Gastrocnemius medialis (tissue), 4 donors: ENCODE measurements around the gene ADAMTS19. TPM values are rescaled to one million over a fixed set of nuclear protein-coding genes. Genes with fewer than 3 reads are reported as not detected.
"Not testable (repeated sequence)": the region's sequence is repeated elsewhere in the genome, so short reads cannot be mapped to it uniquely, and the experiment has no call there.

Experiments
- ATAC-seq, 2 donors: fragments of 150-250 bp; one replicate each; pipeline ENCODE4 v1.9.1; 2016
- DNase-seq, 2 donors: peaks; one replicate each; pipeline ENCODE4 v3.0.0-alpha.2; 2019
- H3K27ac ChIP-seq, 4 donors: fragments of 200-600 bp; sonication (generic); 1 replicate in 1 of 4; 2 replicates in 3 of 4; pipeline ENCODE4 v1.5.1; 2016 to 2018; ENCODE audit warnings: mild to moderate bottlenecking in 2 of 4, moderate library complexity in 1 of 4
- H3K27me3 ChIP-seq, 3 donors: fragments of 200-600 bp; sonication (generic) in 2 of 3; 1 replicate in 1 of 3; 2 replicates in 2 of 3; pipeline versions ENCODE4 v1.5.1 to v1.6.0; 2016 to 2019; ENCODE audit warnings: mild to moderate bottlenecking in 1 of 3, moderate library complexity in 1 of 3
- H3K36me3 ChIP-seq, 2 donors: fragments of 200-600 bp; sonication (generic) in 1 of 2; one replicate each; pipeline ENCODE4 v1.5.1; 2017 to 2018
- H3K4me1 ChIP-seq, 2 donors: fragments of 200-600 bp; sonication (generic) in 1 of 2; one replicate each; pipeline ENCODE4 v1.5.1; 2016 to 2017; ENCODE audit warnings: mild to moderate bottlenecking in 2 of 2
- H3K4me3 ChIP-seq, 4 donors: fragments of 200-600 bp; sonication (generic) in 3 of 4; 1 replicate in 1 of 4; 2 replicates in 3 of 4; pipeline ENCODE4 v1.5.1; 2016 to 2019; ENCODE audit warnings: mild to moderate bottlenecking in 2 of 4
- H3K9me3 ChIP-seq, 3 donors: fragments of 200-600 bp; sonication (generic) in 2 of 3; 1 replicate in 1 of 3; 2 replicates in 2 of 3; pipeline ENCODE4 v1.5.1; 2016 to 2019
- CTCF ChIP-seq, 5 experiments: fragments of 450-650 bp in 3 of 5; fragments of 200-600 bp in 2 of 5; sonication (generic) in 2 of 5; IDR thresholded peaks in 4 of 5; conservative IDR thresholded peaks in 1 of 5; 1 replicate in 4 of 5; 2 replicates in 1 of 5; pipeline ENCODE4 v1.5.1; 2016 to 2019; ENCODE audit warnings: antibody characterized with exemption in 5 of 5, mild to moderate bottlenecking in 3 of 5, moderate library complexity in 3 of 5
- POLR2A ChIP-seq, 2 donors: fragments of 450-650 bp; IDR thresholded peaks; one replicate each; pipeline ENCODE4 v1.6.1; 2017; ENCODE audit warnings: antibody characterized with exemption in 2 of 2, mild to moderate bottlenecking in 2 of 2, moderate library complexity in 2 of 2
- in situ Hi-C, 4 donors: fragments of 200-750 bp; cut with MboI; loops; one replicate each; pipeline versions ENCODE4 v1.15.0 to v1.8.0; 2017; ENCODE audit warnings: low sequenced_read_pairs in 4 of 4
- intact Hi-C: fragments of 100-400 bp; cut with DNase I; formaldehyde crosslinking; loops from one replicate; pipeline ENCODE4 v1.15.1; 2023; ENCODE audit warnings: low total_unique reads
- total RNA-seq, 4 donors: library from RNA; depleted of rRNA; stranded (reverse); fragments of >200 nt; gene quantifications; one replicate each; pipeline versions ENCODE4 v1.1.0 to v1.2.3, GENCODE V29; 2016

Gene ADAMTS19
- total RNA-seq, 4 donors from 2014 or later, result 0.36 to 2.4 (median 0.80) TPM

DNA sequence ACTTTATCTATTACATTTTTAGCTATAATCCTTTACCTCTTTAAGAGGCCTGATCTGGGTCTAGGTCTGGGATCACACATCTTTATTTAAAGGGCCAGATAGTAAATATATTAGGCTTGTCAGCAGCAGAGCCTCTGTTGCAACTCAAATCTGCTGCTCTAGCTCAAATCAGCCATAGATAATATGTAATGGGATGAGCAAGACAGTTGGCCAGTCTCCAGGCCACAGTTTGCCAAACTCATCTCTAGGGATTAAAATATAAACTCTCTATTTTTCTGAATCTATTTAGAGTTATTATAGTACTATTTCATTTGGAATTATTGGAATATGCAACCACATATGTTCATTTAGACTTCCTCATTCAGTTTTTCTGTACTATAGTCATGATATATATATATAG is 171.9 kb downstream of the ADAMTS19 start:
- DNase-seq, result no peak
- Histone ChIP-seq H3K27me3 (no peaks in the 10 kb centered on the region), H3K36me3 (no peaks in the 10 kb centered on the region), H3K4me3 (no peak overlapping the region), H3K4me1 (no peaks in the 10 kb centered on the region), H3K9me3 (no peaks in the 10 kb centered on the region), H3K27ac (no peak overlapping the region)
- no peak for TF ChIP-seq CTCF (IDR thresholded peaks at IDR 0.05 in 4 of 5, conservative IDR thresholded peaks at IDR 0.05 in 1 of 5)
- no peak for TF ChIP-seq POLR2A (IDR thresholded peaks at IDR 0.05)
- intact Hi-C loops (no loop called here), in situ Hi-C loops (no loop called here)
- no peak for ATAC-seq

GRCh38 chr5:129637501-129637900 is 177.4 kb downstream of the ADAMTS19 start:
- H3K4me3 ChIP-seq, DNase-seq, H3K9me3 ChIP-seq, H3K4me1 ChIP-seq, in situ Hi-C loops, H3K36me3 ChIP-seq, ATAC-seq, intact Hi-C loops, H3K27ac ChIP-seq, H3K27me3 ChIP-seq: not testable (repeated sequence)

GRCh38 chr5:129639331-129639730 is 179.2 kb downstream of the ADAMTS19 start:
- intact Hi-C loops (no loop called here), in situ Hi-C loops (no loop called here)
- H3K27me3 ChIP-seq, result no peaks in the 10 kb centered on the region
- DNase-seq (no peak), ATAC-seq (no peak)
- no peak overlapping the region for H3K27ac ChIP-seq
- H3K36me3 ChIP-seq, result no peaks in the 10 kb centered on the region
- TF ChIP-seq CTCF (IDR thresholded peaks at IDR 0.05 in 4 of 5, conservative IDR thresholded peaks at IDR 0.05 in 1 of 5), result no peak
- no peaks in the 10 kb centered on the region for H3K9me3 ChIP-seq
- H3K4me1 ChIP-seq, result no peaks in the 10 kb centered on the region
- H3K4me3 ChIP-seq, result no peak overlapping the region

- Histone ChIP-seq H3K4me1 (peaks cover 6 to 18% of the 10 kb centered on the region in 2 donors), H3K27ac (no peak overlapping the region), H3K9me3 (no peaks in the 10 kb centered on the region), H3K4me3 (no peak overlapping the region), H3K27me3 (no peaks in the 10 kb centered on the region), H3K36me3 (no peaks in the 10 kb centered on the region)
- ATAC-seq (no peak), DNase-seq (no peak)
- intact Hi-C loops (no loop called here), in situ Hi-C loops (no loop called here)
- TF ChIP-seq CTCF (IDR thresholded peaks at IDR 0.05 in 4 of 5, conservative IDR thresholded peaks at IDR 0.05 in 1 of 5), result no peak
Measured at GRCh38 chr5:129652349-129653056, 192.4 kb downstream of the ADAMTS19 start.

DNA sequence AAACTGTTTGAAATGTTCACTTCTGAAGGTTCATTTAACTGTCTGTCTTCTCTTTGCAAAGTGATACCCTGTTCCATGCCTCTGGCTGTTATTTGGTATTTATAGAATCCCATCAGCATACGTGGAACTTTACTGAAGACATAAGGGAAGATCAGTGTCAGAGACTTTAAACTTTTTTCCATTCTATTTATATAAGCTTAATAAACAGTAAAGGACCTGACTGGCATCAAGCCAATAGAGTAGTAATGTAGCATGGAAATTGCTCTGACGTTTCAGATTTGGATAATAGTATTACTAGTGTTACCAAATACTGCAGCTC is 192.9 kb downstream of the ADAMTS19 start:
- Histone ChIP-seq H3K27me3 (no peaks in the 10 kb centered on the region), H3K4me3 (no peak overlapping the region), H3K27ac (no peak overlapping the region), H3K4me1 (peaks cover 6 to 18% of the 10 kb centered on the region in 2 donors), H3K9me3 (no peaks in the 10 kb centered on the region), H3K36me3 (no peaks in the 10 kb centered on the region)
- TF ChIP-seq CTCF (IDR thresholded peaks at IDR 0.05 in 4 of 5, conservative IDR thresholded peaks at IDR 0.05 in 1 of 5) (no peak), POLR2A (IDR thresholded peaks at IDR 0.05) (no peak)
- intact Hi-C loops (no loop called here), in situ Hi-C loops (no loop called here)
- DNase-seq (no peak), ATAC-seq (no peak)
